Sigmoid colon (tissue), 7 donors: ENCODE data around the gene DNAH5. TPM values are rescaled to one million over a fixed set of nuclear protein-coding genes. Genes with fewer than 3 reads are reported as not detected.

Experiments used
- DNase-seq: peaks from one replicate; pipeline ENCODE4 v3.0.0-alpha.2; 2019
- H3K27ac ChIP-seq, 4 donors: fragments of 200-600 bp; sonication (generic); one replicate each; pipeline ENCODE4 v1.5.1; 2016 to 2019; ENCODE audit warnings: mild to moderate bottlenecking in 1 of 4
- H3K27me3 ChIP-seq, 3 donors: fragments of 200-600 bp; sonication (generic); one replicate each; pipeline ENCODE4 v1.5.1; 2019; ENCODE audit warnings: mild to moderate bottlenecking in 1 of 3
- H3K36me3 ChIP-seq, 4 donors: fragments of 200-600 bp; sonication (generic); one replicate each; pipeline ENCODE4 v1.5.1; 2016 to 2019
- H3K4me1 ChIP-seq, 4 donors: fragments of 200-600 bp; sonication (generic); one replicate each; pipeline ENCODE4 v1.5.1; 2017 to 2019
- H3K4me3 ChIP-seq, 4 donors: fragments of 200-600 bp; sonication (generic); one replicate each; pipeline ENCODE4 v1.5.1; 2017 to 2019; ENCODE audit warnings: mild to moderate bottlenecking in 2 of 4, moderate library complexity in 1 of 4
- H3K9me3 ChIP-seq, 4 donors: fragments of 200-600 bp in 3 of 4; sonication (generic) in 3 of 4; one replicate each; pipeline versions ENCODE4 v1.5.1 to v1.6.1; 2013 to 2019
- CTCF ChIP-seq, 4 experiments: fragments of 450-650 bp in 3 of 4; fragments of 200-600 bp in 1 of 4; IDR thresholded peaks; one replicate each; pipeline ENCODE4 v1.5.1; 2016 to 2019; ENCODE audit warnings: antibody characterized with exemption in 4 of 4, mild to moderate bottlenecking in 3 of 4, moderate library complexity in 2 of 4
- EP300 ChIP-seq, 4 donors: sonication (generic); formaldehyde crosslinking; IDR thresholded peaks; one replicate each; pipeline ENCODE4 v1.6.1; 2017; ENCODE audit warnings: antibody characterized with exemption in 4 of 4
- POLR2A ChIP-seq, 2 donors: fragments of 450-650 bp; IDR thresholded peaks; one replicate each; pipeline ENCODE4 v1.6.1; 2016; ENCODE audit warnings: antibody characterized with exemption in 2 of 2, mild to moderate bottlenecking in 2 of 2, moderate library complexity in 2 of 2
- POLR2AphosphoS5 ChIP-seq, 4 donors: sonication (generic); formaldehyde crosslinking; IDR thresholded peaks; one replicate each; pipeline ENCODE4 v1.6.1; 2017; ENCODE audit warnings: antibody characterized with exemption in 4 of 4
- WGBS, 2 donors: extraction: QIAGEN DNeasy Blood & Tissue Kit; methylation state at CpG; one replicate each; pipeline ENCODE4 v1.1.7; 2013; 5-methylcytosine and 5-hydroxymethylcytosine counted together
- intact Hi-C: fragments of 100-400 bp; cut with DNase I; formaldehyde crosslinking; loops from one replicate; pipeline ENCODE4 v1.15.1; 2023
- polyA plus RNA-seq, 3 donors: library from polyadenylated mRNA; stranded (reverse); fragments of 200-250 nt; gene quantifications; one replicate each; pipeline ENCODE4 v1.2.3, GENCODE V29; 2013
- total RNA-seq, 4 donors: library from RNA; depleted of rRNA; stranded (reverse); fragments of >200 nt; gene quantifications; one replicate each; pipeline ENCODE4 v1.1.0, GENCODE V29; 2016
- donor health status: healthy with polysubstance abuse.
- donor health status: Bipolar disorder and iron deficiency.
- donor health status: healthy.

Gene DNAH5
- total and polyA plus RNA-seq, 7 donors, result under 0.01 to 0.41 (median 0.16) TPM; not detected in 2

- Histone ChIP-seq H3K4me1 (no peaks in the 10 kb centered on the region), H3K27me3 (no peaks in the 10 kb centered on the region), H3K9me3 (no peaks in the 10 kb centered on the region), H3K27ac (no peak overlapping the region), H3K36me3 (no peaks in the 10 kb centered on the region), H3K4me3 (no peak overlapping the region)
- no peak for DNase-seq
- intact Hi-C loops, result no loop called here
- TF ChIP-seq POLR2A (IDR thresholded peaks at IDR 0.05) (no peak), POLR2AphosphoS5 (IDR thresholded peaks at IDR 0.05) (no peak), CTCF (IDR thresholded peaks at IDR 0.05) (no peak), EP300 (IDR thresholded peaks at IDR 0.05) (no peak)
- 32 to 42% methylated on average over 3 of the region's 3 CpGs for whole genome bisulfite sequencing, 2 donors
These were observed 199.0 kb downstream of the DNAH5 start for GRCh38 chr5:13745508-13745907.

GRCh38 chr5:13740471-13740870, 204.0 kb downstream of the DNAH5 start:
- DNase-seq, result no peak
- H3K4me3 ChIP-seq, result no peak overlapping the region
- no peaks in the 10 kb centered on the region for H3K27me3 ChIP-seq
- intact Hi-C loops, result no loop called here
- no peaks in the 10 kb centered on the region for H3K36me3 ChIP-seq
- H3K4me1 ChIP-seq, result no peaks in the 10 kb centered on the region
- no peaks in the 10 kb centered on the region for H3K9me3 ChIP-seq
- TF ChIP-seq POLR2AphosphoS5 (IDR thresholded peaks at IDR 0.05), result no peak
- TF ChIP-seq EP300 (IDR thresholded peaks at IDR 0.05), result no peak
- no peak for TF ChIP-seq POLR2A (IDR thresholded peaks at IDR 0.05)
- no peak for TF ChIP-seq CTCF (IDR thresholded peaks at IDR 0.05)
- 49 to 66% methylated on average over 2 of the region's 2 CpGs for WGBS, 2 donors
- no peak overlapping the region for H3K27ac ChIP-seq

GRCh38 chr5:13739479-13739878, 205.0 kb downstream of the DNAH5 start:
- no peak for TF ChIP-seq CTCF (IDR thresholded peaks at IDR 0.05)
- no peak for TF ChIP-seq POLR2A (IDR thresholded peaks at IDR 0.05)
- no peaks in the 10 kb centered on the region for H3K27me3 ChIP-seq
- H3K9me3 ChIP-seq, result no peaks in the 10 kb centered on the region
- DNase-seq, result no peak
- H3K27ac ChIP-seq, result no peak overlapping the region
- no peak overlapping the region for H3K4me3 ChIP-seq
- WGBS, 2 donors, result 76 to 83% methylated on average over 5 of the region's 5 CpGs
- H3K36me3 ChIP-seq, result no peaks in the 10 kb centered on the region
- intact Hi-C loops, result no loop called here
- H3K4me1 ChIP-seq, result no peaks in the 10 kb centered on the region

GRCh38 chr5:13735691-13736090, 208.8 kb downstream of the DNAH5 start:
- H3K27ac ChIP-seq, result no peak overlapping the region
- H3K9me3 ChIP-seq, result peaks cover 0 to 7% (median 0%) of the 10 kb centered on the region in 4 donors
- H3K27me3 ChIP-seq, result no peaks in the 10 kb centered on the region
- no peaks in the 10 kb centered on the region for H3K4me1 ChIP-seq
- no peak for DNase-seq
- no peak overlapping the region for H3K4me3 ChIP-seq
- intact Hi-C loops, result no loop called here
- TF ChIP-seq POLR2AphosphoS5 (IDR thresholded peaks at IDR 0.05) (no peak), POLR2A (IDR thresholded peaks at IDR 0.05) (no peak), CTCF (IDR thresholded peaks at IDR 0.05) (no peak), EP300 (IDR thresholded peaks at IDR 0.05) (no peak)
- H3K36me3 ChIP-seq, result no peaks in the 10 kb centered on the region
- WGBS, 2 donors, result 92 to 97% methylated on average over 11 of the region's 11 CpGs

GRCh38 chr5:13731121-13731628, 213.3 kb downstream of the DNAH5 start:
- no peak for DNase-seq
- intact Hi-C loops, result no loop called here
- H3K4me3 ChIP-seq, result no peak overlapping the region
- H3K27ac ChIP-seq, result no peak overlapping the region
- H3K9me3 ChIP-seq, result peaks cover 0 to 7% (median 0%) of the 10 kb centered on the region in 4 donors
- no peak for TF ChIP-seq CTCF (IDR thresholded peaks at IDR 0.05)
- no peak for TF ChIP-seq POLR2A (IDR thresholded peaks at IDR 0.05)
- TF ChIP-seq POLR2AphosphoS5 (IDR thresholded peaks at IDR 0.05), result no peak
- no peak for TF ChIP-seq EP300 (IDR thresholded peaks at IDR 0.05)
- WGBS, 2 donors, result 83 to 86% methylated on average over 6 of the region's 6 CpGs
- H3K36me3 ChIP-seq, result no peaks in the 10 kb centered on the region
- H3K27me3 ChIP-seq, result no peaks in the 10 kb centered on the region
- no peaks in the 10 kb centered on the region for H3K4me1 ChIP-seq
